Measurements from ENCODE around the gene GNAZ.
A peak's percentile ranks its signal among the peaks of the same experiment; 100 is the strongest.

Gene GNAZ

DNA sequence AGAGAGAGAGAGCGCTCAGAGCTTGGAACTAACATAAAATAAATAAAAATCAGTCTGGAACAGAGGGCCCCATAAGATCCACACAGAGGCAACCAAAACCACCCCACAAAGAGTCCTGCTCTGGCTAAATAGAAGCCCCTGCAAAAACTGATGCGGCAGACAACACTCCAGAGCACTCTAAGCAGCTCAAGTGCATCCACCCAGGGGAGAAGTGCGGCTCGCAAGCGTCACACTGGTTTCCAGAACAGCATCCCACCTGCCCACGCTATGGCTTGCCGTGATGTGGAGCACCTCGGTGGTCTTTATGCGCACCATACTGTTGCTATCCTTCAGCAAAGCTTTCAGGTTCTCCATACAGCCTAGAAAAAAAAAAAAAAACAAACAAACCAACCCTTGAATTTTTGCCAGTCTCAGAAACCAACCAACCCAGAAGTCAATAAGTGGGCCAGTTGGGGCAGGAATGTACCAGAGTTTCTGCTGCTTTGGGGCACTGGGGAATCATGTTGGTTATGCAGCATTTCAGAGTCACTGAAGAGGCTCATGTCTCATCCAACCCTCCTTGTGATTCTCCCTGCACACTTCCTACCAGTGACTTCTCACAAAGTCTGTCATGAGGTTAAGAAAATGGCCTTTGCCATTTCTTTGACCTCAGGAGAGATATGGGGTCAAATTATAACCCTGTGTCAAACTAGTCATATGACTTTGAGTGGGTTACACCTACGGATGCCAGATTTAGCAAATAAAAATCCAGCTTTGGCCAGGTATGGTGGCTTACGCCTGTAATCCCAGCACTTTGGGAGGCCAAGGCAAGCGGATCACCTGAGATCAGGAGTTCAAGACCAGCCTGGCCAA is 68.5 kb downstream of the GNAZ start:
- H3K4me1 ChIP-seq (ENCODE audit: insufficient read depth, poor library complexity, severe bottlenecking) = peaks cover 7% of the 10 kb centered on the region
- DNase-seq (ENCODE audit: low spot score) (no peak), ATAC-seq (ENCODE audit: low read depth) (no peak)
- no peak overlapping the region for H3K27ac ChIP-seq (ENCODE audit: poor library complexity, severe bottlenecking)
- no peak overlapping the region for H3K4me3 ChIP-seq (ENCODE audit: severe bottlenecking)
- no peaks in the 10 kb centered on the region for H3K36me3 ChIP-seq (ENCODE audit: low read depth)
- TF ChIP-seq, protein P1, sequence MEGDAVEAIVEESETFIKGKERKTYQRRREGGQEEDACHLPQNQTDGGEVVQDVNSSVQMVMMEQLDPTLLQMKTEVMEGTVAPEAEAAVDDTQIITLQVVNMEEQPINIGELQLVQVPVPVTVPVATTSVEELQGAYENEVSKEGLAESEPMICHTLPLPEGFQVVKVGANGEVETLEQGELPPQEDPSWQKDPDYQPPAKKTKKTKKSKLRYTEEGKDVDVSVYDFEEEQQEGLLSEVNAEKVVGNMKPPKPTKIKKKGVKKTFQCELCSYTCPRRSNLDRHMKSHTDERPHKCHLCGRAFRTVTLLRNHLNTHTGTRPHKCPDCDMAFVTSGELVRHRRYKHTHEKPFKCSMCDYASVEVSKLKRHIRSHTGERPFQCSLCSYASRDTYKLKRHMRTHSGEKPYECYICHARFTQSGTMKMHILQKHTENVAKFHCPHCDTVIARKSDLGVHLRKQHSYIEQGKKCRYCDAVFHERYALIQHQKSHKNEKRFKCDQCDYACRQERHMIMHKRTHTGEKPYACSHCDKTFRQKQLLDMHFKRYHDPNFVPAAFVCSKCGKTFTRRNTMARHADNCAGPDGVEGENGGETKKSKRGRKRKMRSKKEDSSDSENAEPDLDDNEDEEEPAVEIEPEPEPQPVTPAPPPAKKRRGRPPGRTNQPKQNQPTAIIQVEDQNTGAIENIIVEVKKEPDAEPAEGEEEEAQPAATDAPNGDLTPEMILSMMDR (IDR thresholded peaks at IDR 0.05; ENCODE audit: poor library complexity, severe bottlenecking) = no peak
- H3K9me3 ChIP-seq (ENCODE audit: severe bottlenecking) = peaks cover 2% of the 10 kb centered on the region
- H3K27me3 ChIP-seq (ENCODE audit: insufficient read depth, poor library complexity, severe bottlenecking) = no peaks in the 10 kb centered on the region

DNA sequence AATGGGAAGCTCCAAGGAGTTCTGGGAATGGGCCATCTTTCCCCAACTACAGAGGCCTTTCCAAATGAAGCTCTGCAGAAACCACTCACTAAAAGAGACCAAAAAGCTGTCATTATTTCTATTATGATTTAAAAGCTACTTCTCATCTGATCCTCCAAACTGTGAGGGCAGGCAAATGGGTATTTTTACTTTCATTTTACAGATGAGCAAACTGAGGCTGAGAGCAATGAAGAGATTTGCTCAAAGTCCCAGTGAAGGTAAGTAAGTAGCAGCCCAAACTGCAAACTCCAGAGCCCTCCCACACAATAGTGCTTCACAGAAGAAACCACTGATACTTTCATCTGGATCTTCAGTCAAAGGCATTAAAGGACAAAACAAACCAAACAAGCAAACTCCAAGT is 70.1 kb downstream of the GNAZ start:
- H3K36me3 ChIP-seq (ENCODE audit: low read depth) = no peaks in the 10 kb centered on the region
- DNase-seq (ENCODE audit: low spot score) = no peak
- peaks cover 7% of the 10 kb centered on the region for H3K4me1 ChIP-seq (ENCODE audit: insufficient read depth, poor library complexity, severe bottlenecking)
- no peak overlapping the region for H3K4me3 ChIP-seq (ENCODE audit: severe bottlenecking)
- H3K9me3 ChIP-seq (ENCODE audit: severe bottlenecking) = peaks cover 2% of the 10 kb centered on the region
- TF ChIP-seq, protein P1 (IDR thresholded peaks at IDR 0.05; ENCODE audit: poor library complexity, severe bottlenecking) = no peak
- ATAC-seq (ENCODE audit: low read depth) = no peak
- no peaks in the 10 kb centered on the region for H3K27me3 ChIP-seq (ENCODE audit: insufficient read depth, poor library complexity, severe bottlenecking)
- no peak overlapping the region for H3K27ac ChIP-seq (ENCODE audit: poor library complexity, severe bottlenecking)

DNA sequence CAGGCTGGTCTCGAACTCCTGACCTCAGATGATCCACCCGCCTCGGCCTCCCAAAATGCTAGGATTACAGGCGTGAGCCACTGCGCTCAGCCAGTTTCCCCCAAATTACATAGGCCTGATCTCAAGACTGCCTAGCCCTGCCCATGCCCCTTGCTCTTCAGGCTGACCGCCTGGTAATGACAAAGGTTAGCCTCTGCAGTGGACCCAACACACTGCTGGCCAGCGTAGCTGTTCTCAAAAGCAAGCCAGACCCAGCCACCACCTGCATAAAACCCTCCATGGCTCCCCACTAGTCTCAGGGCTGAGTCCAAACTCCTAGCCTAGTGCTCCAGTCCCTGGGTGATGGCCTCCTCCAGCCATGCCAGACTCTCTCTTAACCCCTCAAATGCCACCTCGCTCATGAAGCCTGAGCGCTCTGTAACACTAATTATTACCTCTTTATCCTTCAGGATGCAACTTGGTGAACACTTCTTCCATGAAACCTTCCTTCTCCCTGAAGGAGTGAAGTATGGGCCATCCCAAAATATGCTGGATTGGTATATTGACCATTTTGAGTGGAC is 72.3 kb downstream of the GNAZ start:
- ATAC-seq (ENCODE audit: low read depth) = no peak
- no peak overlapping the region for H3K4me3 ChIP-seq (ENCODE audit: severe bottlenecking)

DNA sequence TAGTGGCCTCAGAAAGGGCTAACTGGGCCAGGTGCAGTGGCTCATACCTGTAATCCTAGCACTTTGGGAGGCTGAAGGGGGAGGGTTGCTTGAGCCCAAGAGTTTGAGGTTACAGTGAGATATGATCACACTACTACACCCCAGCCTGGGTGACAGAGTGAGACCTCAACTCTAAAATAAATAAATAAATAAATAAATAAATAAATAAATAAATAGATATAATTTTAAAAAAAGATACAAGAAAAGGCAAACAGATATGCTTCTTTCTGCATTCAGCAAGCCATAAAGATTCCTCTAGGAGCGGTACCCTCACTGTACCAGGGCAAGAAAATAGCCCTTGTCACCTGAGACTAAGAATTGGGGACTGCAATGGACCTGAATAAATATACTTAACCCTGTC is 72.8 kb downstream of the GNAZ start:
- ATAC-seq (ENCODE audit: low read depth) (no peak), DNase-seq (ENCODE audit: low spot score) (no peak)
- H3K27me3 ChIP-seq (ENCODE audit: insufficient read depth, poor library complexity, severe bottlenecking) = no peaks in the 10 kb centered on the region
- peaks cover 9% of the 10 kb centered on the region for H3K4me1 ChIP-seq (ENCODE audit: insufficient read depth, poor library complexity, severe bottlenecking)
- peaks cover 4% of the 10 kb centered on the region for H3K9me3 ChIP-seq (ENCODE audit: severe bottlenecking)
- H3K36me3 ChIP-seq (ENCODE audit: low read depth) = no peaks in the 10 kb centered on the region
- TF ChIP-seq, protein P1 (IDR thresholded peaks at IDR 0.05; ENCODE audit: poor library complexity, severe bottlenecking) = no peak
- no peak overlapping the region for H3K4me3 ChIP-seq (ENCODE audit: severe bottlenecking)
- no peak overlapping the region for H3K27ac ChIP-seq (ENCODE audit: poor library complexity, severe bottlenecking)

More for the DNA sequence above, 72.3 kb downstream of the GNAZ start:
- DNase-seq (ENCODE audit: low spot score) = no peak
- Histone ChIP-seq H3K27me3 (ENCODE audit: insufficient read depth, poor library complexity, severe bottlenecking) (no peaks in the 10 kb centered on the region), H3K36me3 (ENCODE audit: low read depth) (no peaks in the 10 kb centered on the region), H3K9me3 (ENCODE audit: severe bottlenecking) (peaks cover 4% of the 10 kb centered on the region), H3K27ac (ENCODE audit: poor library complexity, severe bottlenecking) (no peak overlapping the region), H3K4me1 (ENCODE audit: insufficient read depth, poor library complexity, severe bottlenecking) (peaks cover 11% of the 10 kb centered on the region)
- TF ChIP-seq, protein P1 (IDR thresholded peaks at IDR 0.05; ENCODE audit: poor library complexity, severe bottlenecking) = no peak

DNA sequence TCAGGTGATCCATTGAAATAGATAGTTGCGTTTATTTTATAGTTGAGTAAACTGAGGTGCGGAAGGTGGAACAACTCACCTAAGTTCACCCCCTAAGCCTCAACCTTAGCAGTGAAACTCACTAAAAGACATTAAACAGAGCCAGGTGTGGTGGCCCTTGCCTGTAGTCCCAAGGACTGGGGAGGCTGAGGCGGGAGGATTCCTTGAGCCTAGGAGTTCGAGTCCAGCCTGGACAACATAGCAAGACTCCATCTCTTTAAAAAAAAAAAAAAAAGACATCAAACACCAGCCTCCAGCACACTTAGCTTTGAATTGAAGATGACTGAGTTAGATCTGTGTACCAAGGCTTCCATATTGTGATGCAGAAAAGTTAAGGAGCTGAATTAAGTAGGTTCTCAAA is 74.1 kb downstream of the GNAZ start:
- ATAC-seq (ENCODE audit: low read depth) = no peak
- no peak overlapping the region for H3K27ac ChIP-seq (ENCODE audit: poor library complexity, severe bottlenecking)

More for the DNA sequence above, 74.1 kb downstream of the GNAZ start:
- DNase-seq (ENCODE audit: low spot score) = no peak
- Histone ChIP-seq H3K9me3 (ENCODE audit: severe bottlenecking) (peaks cover 4% of the 10 kb centered on the region), H3K4me3 (ENCODE audit: severe bottlenecking) (peak overlapping the region; percentile 35), H3K27me3 (ENCODE audit: insufficient read depth, poor library complexity, severe bottlenecking) (no peaks in the 10 kb centered on the region), H3K36me3 (ENCODE audit: low read depth) (no peaks in the 10 kb centered on the region), H3K4me1 (ENCODE audit: insufficient read depth, poor library complexity, severe bottlenecking) (peaks cover 4% of the 10 kb centered on the region)
- TF ChIP-seq, protein P1 (IDR thresholded peaks at IDR 0.05; ENCODE audit: poor library complexity, severe bottlenecking) = no peak

All from RWPE2 (cell line).